ENCODE data around the gene KAZALD1. TPM values are rescaled to one million over a fixed set of nuclear protein-coding genes. Genes with fewer than 3 reads are reported as not detected.

Gene KAZALD1
- total RNA-seq, 1 experiment from 2014 or later: 24.9 TPM

GRCh38 chr10:101020427-101021075, 41.2 kb upstream of the KAZALD1 start:
- Histone ChIP-seq H3K27me3 (ENCODE audit: low read length) (no peaks in the 10 kb centered on the region), H3K4me1 (ENCODE audit: insufficient read depth, low read length) (peaks cover 2% of the 10 kb centered on the region; the same call in 1 of the 2 replicates), H3F3A (ENCODE audit: low read length, unreplicated experiment) (no peaks in the 10 kb centered on the region), H4K20me1 (ENCODE audit: low read length) (no peaks in the 10 kb centered on the region), H3K9me2 (replicated peaks; ENCODE audit: low read length) (no peaks in the 10 kb centered on the region), H3K36me3 (ENCODE audit: low read depth, low read length) (no peaks in the 10 kb centered on the region), H3K9ac (ENCODE audit: low read length) (no peak overlapping the region), H3K9me3 (ENCODE audit: low read length) (no peaks in the 10 kb centered on the region), H3K4me2 (ENCODE audit: low read length) (no peak overlapping the region), H3K27ac (ENCODE audit: low read length) (no peak overlapping the region), H3K79me2 (ENCODE audit: low read length) (no peaks in the 10 kb centered on the region), H3K4me3 (ENCODE audit: low read length) (no peak overlapping the region), H2AFZ (ENCODE audit: low read length) (no peak overlapping the region)
- BruUV-seq (replicated peaks): no TSS peak
- intact Hi-C loops (cut with micrococcal nuclease): no loop called here
- ChIA-PET POLR2A (ENCODE audit: unreplicated experiment) (no interaction called here), CTCF (no interaction called here)
- no peak for TF ChIP-seq CTCF (conservative IDR thresholded peaks at IDR 0.05; ENCODE audit: low read depth, low read length)
- TF ChIP-seq EZH2 (IDR thresholded peaks at IDR 0.05; ENCODE audit: low read length, unreplicated experiment): no peak
- no peak for TF ChIP-seq EZH2phosphoT487 (IDR thresholded peaks at IDR 0.05; ENCODE audit: borderline replicate concordance, low read length)
- ATAC-seq (no peak), DNase-seq (no peak)

GRCh38 chr10:101021239-101021638, 40.5 kb upstream of the KAZALD1 start:
- intact Hi-C loops (cut with micrococcal nuclease): no loop called here

GRCh38 chr10:101021692-101022251, 40.0 kb upstream of the KAZALD1 start:
- Histone ChIP-seq H3K4me1 (ENCODE audit: insufficient read depth, low read length) (no peaks in the 10 kb centered on the region; the same call in 1 of the 2 replicates), H3K27me3 (ENCODE audit: low read length) (no peaks in the 10 kb centered on the region), H3K79me2 (ENCODE audit: low read length) (no peaks in the 10 kb centered on the region), H3K9me2 (replicated peaks; ENCODE audit: low read length) (no peaks in the 10 kb centered on the region), H3F3A (ENCODE audit: low read length, unreplicated experiment) (no peaks in the 10 kb centered on the region), H3K36me3 (ENCODE audit: low read depth, low read length) (no peaks in the 10 kb centered on the region), H3K9ac (ENCODE audit: low read length) (no peak overlapping the region), H3K9me3 (ENCODE audit: low read length) (no peaks in the 10 kb centered on the region), H2AFZ (ENCODE audit: low read length) (no peak overlapping the region), H3K4me2 (ENCODE audit: low read length) (no peak overlapping the region), H4K20me1 (ENCODE audit: low read length) (no peaks in the 10 kb centered on the region), H3K27ac (ENCODE audit: low read length) (no peak overlapping the region), H3K4me3 (ENCODE audit: low read length) (no peak overlapping the region)
- ChIA-PET POLR2A (ENCODE audit: unreplicated experiment) (no interaction called here), CTCF (no interaction called here)
- ATAC-seq: no peak
- BruUV-seq (replicated peaks): no TSS peak
- TF ChIP-seq EZH2phosphoT487 (IDR thresholded peaks at IDR 0.05; ENCODE audit: borderline replicate concordance, low read length) (no peak), CTCF (conservative IDR thresholded peaks at IDR 0.05; ENCODE audit: low read depth, low read length) (no peak), EZH2 (IDR thresholded peaks at IDR 0.05; ENCODE audit: low read length, unreplicated experiment) (no peak)
- no peak for DNase-seq
- intact Hi-C loops (cut with micrococcal nuclease): no loop called here

More at GRCh38 chr10:101021239-101021638, 40.5 kb upstream of the KAZALD1 start:
- no peak overlapping the region for H2AFZ ChIP-seq (ENCODE audit: low read length)
- no TSS peak for BruUV-seq (replicated peaks)
- CTCF ChIA-PET: no interaction called here
- no peaks in the 10 kb centered on the region for H4K20me1 ChIP-seq (ENCODE audit: low read length)
- no peaks in the 10 kb centered on the region for H3K79me2 ChIP-seq (ENCODE audit: low read length)
- H3K27me3 ChIP-seq (ENCODE audit: low read length): no peaks in the 10 kb centered on the region
- H3K36me3 ChIP-seq (ENCODE audit: low read depth, low read length): no peaks in the 10 kb centered on the region
- no peaks in the 10 kb centered on the region for H3F3A ChIP-seq (ENCODE audit: low read length, unreplicated experiment)
- POLR2A ChIA-PET (ENCODE audit: unreplicated experiment): no interaction called here
- H3K9me2 ChIP-seq (replicated peaks; ENCODE audit: low read length): no peaks in the 10 kb centered on the region
- no peaks in the 10 kb centered on the region; the same call in 1 of the 2 replicates for H3K4me1 ChIP-seq (ENCODE audit: insufficient read depth, low read length)
- H3K9me3 ChIP-seq (ENCODE audit: low read length): no peaks in the 10 kb centered on the region
- no peak overlapping the region for H3K27ac ChIP-seq (ENCODE audit: low read length)
- no peak for TF ChIP-seq EZH2phosphoT487 (IDR thresholded peaks at IDR 0.05; ENCODE audit: borderline replicate concordance, low read length)
- no peak overlapping the region for H3K4me2 ChIP-seq (ENCODE audit: low read length)
- DNase-seq (no peak), ATAC-seq (no peak)
- H3K9ac ChIP-seq (ENCODE audit: low read length): no peak overlapping the region
- H3K4me3 ChIP-seq (ENCODE audit: low read length): no peak overlapping the region
